ENCODE measurements around the gene VTI1A. TPM values are rescaled to one million over a fixed set of nuclear protein-coding genes. Genes with fewer than 3 reads are reported as not detected.

VTI1A gene
- total and polyA plus RNA-seq, 2 of the 13 experiments (the other 11 are each of a cell fraction or from before 2014, with no cell fraction given): 11.7 to 32.7 TPM

DNA sequence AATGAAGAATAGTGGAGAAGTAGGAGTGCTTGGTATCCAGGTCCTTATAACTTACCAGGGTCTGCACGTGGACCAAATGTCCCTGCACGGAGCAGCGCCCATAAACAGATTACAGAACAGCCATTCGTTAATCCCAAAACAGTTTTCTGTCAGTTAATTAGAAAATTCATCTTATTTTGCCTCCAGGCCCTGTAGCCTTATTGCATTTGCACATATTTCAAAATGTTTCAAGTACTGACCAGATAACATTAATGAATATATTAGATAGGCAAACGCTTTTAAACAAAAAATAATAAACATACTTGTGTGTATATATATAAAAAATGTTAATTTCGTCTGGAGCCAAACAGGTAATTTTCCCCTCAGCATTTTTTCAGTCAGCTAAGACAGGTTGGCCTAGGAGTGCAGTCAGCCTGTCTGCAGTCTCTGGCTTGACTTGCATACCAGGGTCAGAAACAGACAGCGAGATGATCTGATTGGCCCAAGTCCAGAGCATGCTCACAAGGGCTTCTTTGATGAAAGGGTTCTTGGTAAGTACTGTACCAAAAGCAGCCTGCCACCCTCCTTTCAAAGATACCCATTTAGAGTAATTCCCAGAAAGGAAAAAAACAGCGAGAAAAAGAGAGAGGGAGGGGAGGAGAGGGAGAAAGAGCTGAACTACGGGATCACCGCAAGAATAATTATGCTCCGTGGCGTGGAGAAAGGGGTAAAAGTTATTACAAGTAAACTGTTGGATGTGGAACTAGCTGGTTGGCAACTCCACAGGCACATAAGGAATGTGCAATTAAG, 308.6 kb downstream of the VTI1A start:
- WGBS (ENCODE audit: low lambda C conversion rate): 76% methylated on average over 12 of the region's 12 CpGs

DNA sequence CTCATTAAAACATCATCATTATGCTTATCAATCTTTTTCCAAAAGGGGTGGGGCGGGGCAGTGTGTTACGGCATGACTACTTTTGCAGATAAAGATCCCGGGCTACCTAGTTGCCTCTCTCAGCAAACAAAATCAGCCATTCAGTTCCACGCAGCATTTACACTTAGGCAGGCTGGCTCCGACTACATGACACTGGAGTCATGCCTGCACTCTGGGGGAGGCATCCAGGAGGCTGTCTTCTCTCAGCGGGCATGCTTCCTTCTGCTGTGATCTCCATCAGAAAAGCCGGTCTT, 309.2 kb downstream of the VTI1A start:
- Histone ChIP-seq H3K36me3 (replicated peaks in 1 of 2; ENCODE audit: control insufficient read depth in 1 of 2, insufficient read depth in 2 of 2, low read length in 2 of 2) (no peaks in the 10 kb centered on the region; a peak in 1 of 5 replicates), H3K4me2 (ENCODE audit: low read depth, low read length) (no peak overlapping the region), H4K20me1 (ENCODE audit: insufficient read depth, low read length) (no peaks in the 10 kb centered on the region), H3K4me1 (ENCODE audit: insufficient read depth, low read length) (peaks cover 61% of the 10 kb centered on the region), H3K27me3 (ENCODE audit: control insufficient read depth in 1 of 2, insufficient read depth in 2 of 2, low read length in 2 of 2) (no peaks in the 10 kb centered on the region), H3K9ac (ENCODE audit: insufficient read depth, low read depth, low read length) (no peak overlapping the region), H3K27ac (ENCODE audit: extremely low read length, insufficient read depth, low read length) (peak overlapping the region; percentile 43), H3K9me3 (ENCODE audit: low read length) (no peaks in the 10 kb centered on the region), H3K4me3 (replicated peaks in 1 of 3; ENCODE audit: insufficient read depth in 1 of 3, low read depth in 2 of 3, low read length in 3 of 3) (no peak overlapping the region), H3K79me2 (ENCODE audit: insufficient read depth, low read length) (no peaks in the 10 kb centered on the region), H2AFZ (ENCODE audit: low read length) (no peak overlapping the region)
- BruUV-seq (replicated peaks): no TSS peak
- intact Hi-C loops (cut with micrococcal nuclease; ENCODE audit: unreplicated experiment): no loop called here
- 0 out of 2 replicates have a peak, but pooled peaks have one; percentile 22 for TF ChIP-seq SP4 (CRISPR knock-in tag; IDR thresholded peaks at IDR 0.05)
- TF ChIP-seq, protein P1, sequence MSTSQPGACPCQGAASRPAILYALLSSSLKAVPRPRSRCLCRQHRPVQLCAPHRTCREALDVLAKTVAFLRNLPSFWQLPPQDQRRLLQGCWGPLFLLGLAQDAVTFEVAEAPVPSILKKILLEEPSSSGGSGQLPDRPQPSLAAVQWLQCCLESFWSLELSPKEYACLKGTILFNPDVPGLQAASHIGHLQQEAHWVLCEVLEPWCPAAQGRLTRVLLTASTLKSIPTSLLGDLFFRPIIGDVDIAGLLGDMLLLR (CRISPR knock-in tag; IDR thresholded peaks at IDR 0.05): no peak
- ATAC-seq (peak; percentile 25; the same call in 2 of the 3 replicates), DNase-seq (ENCODE audit: low spot score) (no peak), FAIRE-seq (no peak)
- CTCF ChIA-PET (ENCODE audit: low intra/inter-chr PET ratio, low total read pairs): no interaction called here
- in situ Hi-C loops (cut with HindIII; ENCODE audit: extremely low pct_ligation_motif_present, low pct_unique_long_range_greater_than_20kb): no loop called here
- WGBS (ENCODE audit: low lambda C conversion rate): 81% methylated on average over 7 of the region's 7 CpGs
- POLR2A ChIA-PET: interaction anchor here (0.7 to 1.3 kb wide), 2 partner anchors 17 to 371 kb away, joined by 3 to 7 read pairs; no protein-coding TSS in a partner anchor

More for the DNA sequence above, 308.6 kb downstream of the VTI1A start:
- FAIRE-seq (peak; percentile 64), DNase-seq (ENCODE audit: low spot score) (peak; percentile 77), ATAC-seq (peak; percentile 64)
- no peak overlapping the region for H3K4me3 ChIP-seq (replicated peaks in 1 of 3; ENCODE audit: insufficient read depth in 1 of 3, low read depth in 2 of 3, low read length in 3 of 3)
- in situ Hi-C loops (cut with HindIII; ENCODE audit: extremely low pct_ligation_motif_present, low pct_unique_long_range_greater_than_20kb): no loop called here
- ChIA-PET CTCF (ENCODE audit: low intra/inter-chr PET ratio, low total read pairs) (no interaction called here), POLR2A (no interaction called here)
- H3K27ac ChIP-seq (ENCODE audit: extremely low read length, insufficient read depth, low read length): peak overlapping the region; percentile 12
- no peak overlapping the region for H3K4me2 ChIP-seq (ENCODE audit: low read depth, low read length)
- no peak overlapping the region for H3K9ac ChIP-seq (ENCODE audit: insufficient read depth, low read depth, low read length)
- TF ChIP-seq SRSF4 (IDR thresholded peaks at IDR 0.05; ENCODE audit: low read depth, low read length, poor library complexity, severe bottlenecking) (no peak), NFYB (CRISPR knock-in tag; IDR thresholded peaks at IDR 0.05) (0 out of 2 replicates have a peak, but pooled peaks have one; percentile 35), ZNF746 (CRISPR knock-in tag; IDR thresholded peaks at IDR 0.05) (no peak), TEAD3 (CRISPR knock-in tag; optimal IDR thresholded peaks at IDR 0.05; ENCODE audit: borderline replicate concordance) (peak; percentile 93), RBFOX2 (IDR thresholded peaks at IDR 0.05; ENCODE audit: low read depth, low read length) (no peak), NCOA2 (CRISPR knock-in tag; IDR thresholded peaks at IDR 0.05) (no peak)
- H3K36me3 ChIP-seq (replicated peaks in 1 of 2; ENCODE audit: control insufficient read depth in 1 of 2, insufficient read depth in 2 of 2, low read length in 2 of 2): no peaks in the 10 kb centered on the region; a peak in 1 of 5 replicates
- no peaks in the 10 kb centered on the region for H3K9me3 ChIP-seq (ENCODE audit: low read length)
- H4K20me1 ChIP-seq (ENCODE audit: insufficient read depth, low read length): no peaks in the 10 kb centered on the region
- no peak overlapping the region for H2AFZ ChIP-seq (ENCODE audit: low read length)
- intact Hi-C loops (cut with micrococcal nuclease; ENCODE audit: unreplicated experiment): no loop called here
- no peaks in the 10 kb centered on the region for H3K79me2 ChIP-seq (ENCODE audit: insufficient read depth, low read length)
- H3K4me1 ChIP-seq (ENCODE audit: insufficient read depth, low read length): peaks cover 61% of the 10 kb centered on the region
- BruUV-seq (replicated peaks): no TSS peak
- H3K27me3 ChIP-seq (ENCODE audit: control insufficient read depth in 1 of 2, insufficient read depth in 2 of 2, low read length in 2 of 2): no peaks in the 10 kb centered on the region

Data from HepG2 (cell line).